ENCODE data around the gene RBM6.
"Not testable (repeated sequence)": the region's sequence is repeated elsewhere in the genome, so short reads cannot be mapped to it uniquely, and the experiment has no call there.

RBM6 gene

GRCh38 chr3:49939858-49940666, at the start of gene RBM6:
RBM6 (plus strand) TSS chr3:49940150; CDS start chr3:49962642, 22,492 bp downstream.
- DNase-seq (ENCODE audit: low spot score): peak; percentile 90

- DNase-seq (ENCODE audit: low spot score): no peak
These were observed 44.2 kb upstream of the RBM6 start for GRCh38 chr3:49895791-49896190.

DNA sequence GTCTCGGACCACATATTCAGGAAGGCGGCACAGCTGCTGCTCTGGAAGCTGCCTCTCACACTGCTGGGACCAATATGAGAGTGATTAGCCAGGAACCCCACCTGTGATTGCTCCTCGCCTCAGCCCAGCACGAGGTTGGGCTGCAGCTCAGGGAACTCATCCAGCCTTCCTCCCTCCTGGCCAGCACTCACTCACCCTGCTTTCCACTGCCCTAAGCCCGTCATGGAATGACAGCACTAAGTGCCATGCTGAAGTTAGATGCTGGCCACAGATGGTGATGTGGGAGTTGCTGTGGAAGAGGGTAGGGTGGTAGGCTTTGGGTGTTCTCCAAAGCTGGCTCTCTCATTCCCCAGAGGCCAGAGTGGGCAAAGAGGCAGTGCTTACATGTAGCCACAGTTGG, 43.6 kb upstream of the RBM6 start:
- no peak for DNase-seq (ENCODE audit: low spot score)

GRCh38 chr3:49898991-49899390, 41.0 kb upstream of the RBM6 start:
- no peak for DNase-seq (ENCODE audit: low spot score)

DNA sequence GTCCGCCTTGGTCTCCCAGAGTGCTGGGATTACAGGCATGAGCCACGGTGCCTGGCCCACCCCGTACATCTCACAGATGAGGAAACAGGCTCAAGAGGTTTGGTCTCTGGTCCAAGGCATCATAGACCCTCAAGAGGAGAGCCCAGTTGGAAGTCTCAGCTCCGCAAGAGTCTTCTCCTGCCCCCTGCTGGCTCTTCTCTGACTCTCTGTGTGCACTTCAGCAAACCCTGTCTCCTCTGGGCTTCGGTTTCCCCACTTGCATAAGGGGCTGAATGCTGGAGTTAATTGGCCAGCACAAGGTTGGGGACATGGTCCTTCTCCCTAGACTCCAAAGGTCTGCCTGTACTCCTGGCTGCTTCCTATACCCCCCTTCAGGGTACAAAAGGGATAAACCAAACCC, 40.1 kb upstream of the RBM6 start:
- no peak for DNase-seq (ENCODE audit: low spot score)

GRCh38 chr3:49900491-49901153, 39.3 kb upstream of the RBM6 start:
- no peak for DNase-seq (ENCODE audit: low spot score)

DNA sequence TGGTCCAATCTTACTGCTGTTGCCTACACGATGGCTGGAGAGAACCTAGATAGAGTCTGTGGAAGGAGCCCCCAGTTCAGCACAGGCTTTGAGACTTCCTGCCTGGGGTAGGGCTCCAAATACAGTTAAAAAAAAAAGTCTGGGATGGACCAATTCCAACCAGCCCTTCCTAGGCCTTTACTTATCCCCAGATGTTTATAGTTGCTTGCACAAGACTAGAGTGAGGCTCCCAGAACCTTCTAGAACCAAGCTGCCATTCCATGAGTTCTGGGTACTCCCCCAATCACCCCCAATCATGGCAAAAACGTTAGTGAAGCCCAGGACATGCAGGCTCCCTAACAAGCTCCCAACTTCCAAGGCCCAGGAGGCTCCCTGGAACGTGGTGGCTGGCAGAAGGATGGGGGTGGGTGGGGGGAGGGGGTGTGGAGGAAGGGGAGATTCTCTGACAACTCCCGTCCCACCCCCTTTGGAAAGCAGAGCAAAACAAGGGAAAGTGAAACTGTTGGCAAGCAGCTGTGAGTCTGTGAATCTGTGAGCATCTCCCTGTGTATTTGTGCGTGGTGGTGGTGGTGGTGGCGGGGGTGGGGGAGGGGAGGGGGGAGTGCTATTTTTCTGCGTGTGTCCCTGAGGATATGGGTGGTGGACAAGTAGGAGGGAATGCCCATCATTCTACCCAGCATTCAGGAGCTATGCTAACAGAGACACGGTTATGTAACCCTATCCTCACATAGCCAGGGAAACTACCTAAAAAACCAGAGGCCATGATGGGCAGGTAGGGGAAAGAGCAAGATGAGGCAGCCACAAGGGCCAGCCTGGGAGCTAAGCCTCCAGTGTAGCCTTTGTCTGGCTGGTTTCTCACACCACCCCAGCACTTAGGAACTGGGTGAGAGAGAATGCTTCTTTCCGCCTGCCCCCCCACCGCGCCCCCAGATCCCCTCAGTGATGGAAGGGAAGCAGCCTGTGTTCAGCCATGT, 38.3 kb upstream of the RBM6 start:
- no peak for DNase-seq (ENCODE audit: low spot score)

GRCh38 chr3:49902511-49903345, 37.2 kb upstream of the RBM6 start:
- no peak for DNase-seq (ENCODE audit: low spot score)

- DNase-seq (ENCODE audit: low spot score): peak; percentile 53
These were observed 36.2 kb upstream of the RBM6 start, which contains the start of gene MST1R for GRCh38 chr3:49903451-49904424. MST1R (minus strand) TSS chr3:49903873; CDS start chr3:49903609, 264 bp downstream.

- not testable (repeated sequence) for DNase-seq (ENCODE audit: low spot score)
These were observed 35.5 kb upstream of the RBM6 start for GRCh38 chr3:49904448-49904847.

GRCh38 chr3:49906073-49906743, 33.7 kb upstream of the RBM6 start:
- peak; percentile 21 for DNase-seq (ENCODE audit: low spot score)

DNA sequence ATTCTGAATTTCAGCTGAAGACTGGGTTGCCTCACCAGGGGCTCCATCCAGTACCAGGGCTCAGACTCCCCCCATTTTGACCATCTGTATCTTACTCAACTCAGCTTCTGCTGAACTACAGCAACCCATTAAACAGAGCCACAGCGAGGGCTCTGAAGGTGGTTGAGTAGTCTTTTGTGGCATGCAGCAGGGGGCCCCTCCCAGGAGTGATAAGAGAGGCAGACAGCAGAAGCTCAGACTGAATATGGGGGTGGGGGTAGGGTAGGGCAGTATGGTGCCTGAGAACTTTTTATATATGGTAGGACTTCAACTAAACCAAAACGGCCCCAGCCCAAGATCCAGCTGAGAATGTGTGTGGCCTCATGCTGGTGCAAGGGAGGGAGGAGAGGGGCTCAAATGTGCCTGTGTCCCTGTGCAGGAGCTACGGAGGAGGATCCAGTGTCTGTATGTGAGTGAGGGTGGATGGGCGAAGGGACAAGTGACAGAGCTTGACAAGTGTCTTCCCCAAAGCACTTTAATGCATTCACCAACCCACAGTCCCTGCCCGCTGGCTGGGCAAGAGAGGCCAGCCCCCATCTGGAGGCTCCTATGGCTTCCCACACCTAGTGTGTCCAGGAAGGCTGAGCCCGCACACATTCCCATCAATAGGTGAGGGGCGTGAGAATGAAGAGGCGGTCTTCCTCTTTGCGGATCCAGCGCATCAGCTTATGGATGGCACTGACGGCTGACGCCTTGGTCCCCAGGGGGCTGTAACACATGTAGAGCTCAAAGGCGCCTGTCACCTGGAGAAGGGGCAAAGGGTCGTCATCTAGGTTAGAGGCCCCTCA, 31.4 kb upstream of the RBM6 start:
- DNase-seq (ENCODE audit: low spot score): no peak

GRCh38 chr3:49910409-49911123, 29.4 kb upstream of the RBM6 start:
- no peak for DNase-seq (ENCODE audit: low spot score)

DNA sequence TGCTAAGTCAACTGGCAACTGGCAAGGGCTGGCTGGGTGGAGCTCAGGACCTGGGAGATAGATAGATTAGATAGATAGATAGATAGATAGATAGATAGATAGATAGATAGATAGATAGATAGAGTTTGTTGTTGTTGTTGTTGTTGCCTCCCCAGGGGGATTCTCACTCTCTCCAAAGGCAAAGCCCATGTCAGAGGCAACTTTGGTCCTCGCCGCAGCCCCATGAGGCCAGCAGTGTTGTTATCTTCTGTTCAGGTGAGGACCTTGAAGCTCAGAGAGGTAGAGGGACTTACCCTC, 28.9 kb upstream of the RBM6 start:
- no peak for DNase-seq (ENCODE audit: low spot score)

DNA sequence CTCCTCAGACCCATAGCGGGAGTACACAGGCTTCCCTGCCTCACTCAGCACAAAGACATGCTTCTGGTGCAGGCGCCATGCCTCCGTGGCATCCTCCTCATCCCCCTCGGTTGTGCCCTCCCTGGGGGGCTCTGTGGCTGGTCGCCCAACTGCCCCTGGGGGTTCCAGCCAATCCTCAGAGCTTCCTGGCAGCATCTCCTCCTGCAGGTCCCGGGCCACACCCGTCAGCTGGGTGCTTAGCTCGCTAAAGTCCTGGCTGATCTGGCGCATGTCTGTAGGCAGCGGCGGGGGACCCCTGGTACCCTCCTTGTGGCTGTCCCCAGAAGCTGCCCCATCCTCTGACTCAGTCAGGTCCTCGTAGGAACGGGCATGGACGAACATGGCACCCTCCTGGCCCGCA, 28.3 kb upstream of the RBM6 start:
- no peak for DNase-seq (ENCODE audit: low spot score)

GRCh38 chr3:49912881-49913281, 27.1 kb upstream of the RBM6 start:
- no peak for DNase-seq (ENCODE audit: low spot score)

- DNase-seq (ENCODE audit: low spot score): no peak
These were observed 25.0 kb upstream of the RBM6 start for GRCh38 chr3:49914906-49915305.

DNA sequence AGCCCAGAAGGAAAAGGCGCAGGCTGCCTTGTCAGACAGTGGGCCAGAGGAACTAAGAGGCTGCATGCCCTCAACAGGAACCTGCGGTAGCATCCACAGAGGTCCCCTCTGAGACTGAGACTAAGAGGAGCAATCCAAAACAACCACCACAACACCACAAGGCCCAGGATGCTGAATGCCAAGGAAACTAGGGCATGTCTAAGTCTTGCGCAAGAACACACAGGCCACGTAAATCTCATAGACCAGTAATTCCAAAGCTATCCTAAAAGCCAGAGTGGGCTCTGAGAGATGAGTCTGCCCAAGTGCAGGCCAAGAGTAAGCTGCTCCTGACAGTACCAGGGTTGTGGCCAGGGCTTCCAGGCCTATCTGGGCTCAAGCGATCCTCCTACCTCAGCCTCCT, 23.3 kb upstream of the RBM6 start:
- DNase-seq (ENCODE audit: low spot score): no peak
